AG04449 (cell line): ENCODE measurements around the gene DPF1.

Source experiments
- CTCF ChIA-PET: fragments of 350-600 bp; formaldehyde crosslinking; extraction: SDS; loops from one replicate; lab custom pipeline; 2021; ENCODE audit warnings: antibody characterized with exemption; lab: Yijun Ruan, JAX
- POLR2A ChIA-PET: fragments of 400-600, 350-600 bp; formaldehyde crosslinking; extraction: SDS; loops from one replicate; lab custom pipeline; 2020; ENCODE audit warnings: antibody characterized with exemption, inconsistent platforms; lab: Yijun Ruan, JAX
- DNase-seq: peaks from one replicate; pipeline ENCODE4 v3.0.0-alpha.2; 2010; ENCODE audit warnings: low read depth, low spot score
- H3K4me3 ChIP-seq: 2 replicates; pipeline ENCODE4 v1.5.1; 2011; ENCODE audit warnings: low read depth, mild to moderate bottlenecking, control low read depth, low read length
- CTCF ChIP-seq: IDR thresholded peaks from one replicate; pipeline ENCODE4 v1.5.1; 2011; ENCODE audit warnings: mild to moderate bottlenecking, moderate library complexity, low read length, control low read depth, inconsistent platforms; ENCODE audit not compliant: insufficient read depth; ENCODE audit errors: missing control alignments

Gene DPF1

GRCh38 chr19:38184815-38185214, 39.2 kb downstream of the DPF1 start:
- DNase-seq, result no peak
- ChIA-PET CTCF (interaction anchor here (0.9 kb wide), 1 partner anchor 283 kb away, joined by 3 read pairs; no protein-coding TSS in a partner anchor), POLR2A (no interaction called here)
- no peak for TF ChIP-seq CTCF
- no peak overlapping the region for H3K4me3 ChIP-seq

GRCh38 chr19:38183251-38183897, 40.6 kb downstream of the DPF1 start:
- TF ChIP-seq CTCF, result no peak
- DNase-seq, result no peak
- ChIA-PET CTCF (interaction anchor here (0.8 to 2.8 kb wide), 4 partner anchors 9 to 284 kb away, joined by 3 to 10 read pairs (median 5); no protein-coding TSS in a partner anchor), POLR2A (no interaction called here)
- H3K4me3 ChIP-seq, result peak overlapping the region; percentile 34; the same call in 1 of the 2 replicates

- no peak overlapping the region for H3K4me3 ChIP-seq
Observed at GRCh38 chr19:38182536-38183210, 41.3 kb downstream of the DPF1 start.

GRCh38 chr19:38180071-38180470, 44.0 kb downstream of the DPF1 start:
- no peak for TF ChIP-seq CTCF
- DNase-seq, result no peak
- CTCF ChIA-PET, result no interaction called here
- H3K4me3 ChIP-seq, result no peak overlapping the region
- POLR2A ChIA-PET, result no interaction called here

More at GRCh38 chr19:38182536-38183210, 41.3 kb downstream of the DPF1 start:
- CTCF ChIA-PET, result interaction anchor here (0.8 to 2.8 kb wide), 5 partner anchors 40 to 284 kb away, joined by 3 to 10 read pairs (median 3); no protein-coding TSS in a partner anchor
- DNase-seq, result no peak
- POLR2A ChIA-PET, result no interaction called here
- TF ChIP-seq CTCF, result no peak

- no peak overlapping the region for H3K4me3 ChIP-seq
- POLR2A ChIA-PET, result interaction anchor here (0.8 kb wide), 1 partner anchor 171 kb away, joined by 3 read pairs; no protein-coding TSS in a partner anchor
- TF ChIP-seq CTCF, result no peak
- CTCF ChIA-PET, result no interaction called here
- DNase-seq, result no peak
Observed at GRCh38 chr19:38175422-38175821, 48.6 kb downstream of the DPF1 start.
